ENCODE results near the gene TASP1.
A peak's percentile ranks its signal among the peaks of the same experiment; 100 is the strongest.

TASP1 gene

GRCh38 chr20:13567663-13568062 is 71.1 kb downstream of the TASP1 start:
- DNase-seq = peak; percentile 59

DNA sequence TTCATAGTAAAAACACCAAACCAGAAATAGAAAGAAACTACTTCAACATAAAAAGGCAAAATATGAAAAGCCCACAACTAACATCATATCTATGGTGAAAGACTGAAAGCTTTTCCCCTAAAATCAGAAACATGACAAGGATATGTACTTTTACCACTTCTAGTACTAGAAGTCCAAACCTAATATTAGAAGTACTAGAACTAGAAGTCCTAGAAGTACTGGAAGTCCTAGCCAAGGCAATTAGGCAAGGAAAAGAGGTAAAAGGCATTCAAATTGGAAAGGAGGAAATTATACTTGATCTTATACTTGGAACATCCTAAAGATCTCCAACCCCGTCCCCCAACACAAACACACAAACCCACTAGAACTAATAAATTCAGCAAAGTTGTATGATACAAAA is 74.9 kb downstream of the TASP1 start:
- no peak for DNase-seq

DNA sequence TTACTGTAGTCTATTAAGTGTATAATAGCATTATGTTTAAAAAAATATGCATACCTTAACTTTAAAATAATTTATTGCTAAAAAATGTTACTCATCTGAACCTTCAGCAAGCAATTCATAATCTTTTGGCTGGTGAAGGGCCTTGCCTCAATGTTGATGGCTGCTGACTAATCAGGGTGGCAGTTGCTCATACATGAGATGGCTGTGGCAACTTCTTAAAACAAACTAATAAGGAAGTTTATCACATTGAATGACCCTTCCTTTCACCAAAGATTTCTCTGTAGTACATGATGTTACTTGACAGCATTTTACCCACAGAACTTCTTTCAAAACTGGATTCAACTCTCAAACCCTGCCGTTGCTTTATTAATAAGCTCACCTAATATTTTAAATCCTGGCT is 84.0 kb downstream of the TASP1 start:
- DNase-seq = no peak

GRCh38 chr20:13554076-13554475 is 84.7 kb downstream of the TASP1 start:
- DNase-seq = no peak

GRCh38 chr20:13552061-13552460 is 86.7 kb downstream of the TASP1 start:
- no peak for DNase-seq

DNA sequence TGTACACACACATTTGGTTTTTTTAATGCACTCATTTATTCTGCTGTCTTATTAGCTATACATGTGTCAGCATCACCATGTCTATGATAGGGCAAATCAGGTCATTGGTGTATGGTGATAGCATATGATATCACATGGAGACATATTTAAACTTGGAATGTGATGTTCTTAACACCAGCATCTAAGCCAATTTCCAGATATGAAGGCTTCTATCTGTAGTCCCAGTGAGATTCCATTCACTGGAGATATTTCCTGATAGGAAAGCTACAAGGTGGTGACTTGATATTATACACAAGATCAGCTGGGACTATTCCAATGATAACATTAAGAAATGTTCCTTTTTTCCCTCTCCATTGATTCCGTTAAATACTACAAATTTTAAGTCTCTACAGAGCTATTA is 89.3 kb downstream of the TASP1 start:
- DNase-seq = no peak

GRCh38 chr20:13546497-13547131 is 92.1 kb downstream of the TASP1 start:
- peak; percentile 83 for DNase-seq

- DNase-seq = no peak
Observed at GRCh38 chr20:13545790-13546189, 92.9 kb downstream of the TASP1 start.

GRCh38 chr20:13543783-13544182 is 94.9 kb downstream of the TASP1 start:
- no peak for DNase-seq

- no peak for DNase-seq
Observed at GRCh38 chr20:13535627-13536026, 103.1 kb downstream of the TASP1 start.

DNA sequence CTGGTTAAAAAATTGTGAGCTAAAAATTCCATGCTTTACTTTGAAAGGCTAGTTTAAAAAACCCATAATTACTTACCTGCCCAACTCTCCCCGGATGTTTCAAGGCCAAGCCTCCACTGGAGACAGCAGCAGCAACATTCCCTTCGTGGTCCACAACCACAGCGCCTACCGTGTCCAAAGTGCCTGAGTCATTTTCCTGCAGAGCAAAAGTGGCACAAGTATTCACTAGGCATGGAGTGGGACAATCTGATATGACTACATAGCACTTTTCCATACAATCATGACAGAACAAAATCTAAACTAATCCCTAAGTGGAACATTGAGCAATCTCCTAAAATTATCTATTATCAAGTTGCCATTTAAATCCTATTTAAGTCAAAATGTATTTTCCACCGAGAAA is 104.8 kb downstream of the TASP1 start:
- DNase-seq = no peak

- DNase-seq = no peak
Observed at GRCh38 chr20:13530146-13530545, 108.6 kb downstream of the TASP1 start.

GRCh38 chr20:13526551-13526950 is 112.2 kb downstream of the TASP1 start:
- no peak for DNase-seq

DNA sequence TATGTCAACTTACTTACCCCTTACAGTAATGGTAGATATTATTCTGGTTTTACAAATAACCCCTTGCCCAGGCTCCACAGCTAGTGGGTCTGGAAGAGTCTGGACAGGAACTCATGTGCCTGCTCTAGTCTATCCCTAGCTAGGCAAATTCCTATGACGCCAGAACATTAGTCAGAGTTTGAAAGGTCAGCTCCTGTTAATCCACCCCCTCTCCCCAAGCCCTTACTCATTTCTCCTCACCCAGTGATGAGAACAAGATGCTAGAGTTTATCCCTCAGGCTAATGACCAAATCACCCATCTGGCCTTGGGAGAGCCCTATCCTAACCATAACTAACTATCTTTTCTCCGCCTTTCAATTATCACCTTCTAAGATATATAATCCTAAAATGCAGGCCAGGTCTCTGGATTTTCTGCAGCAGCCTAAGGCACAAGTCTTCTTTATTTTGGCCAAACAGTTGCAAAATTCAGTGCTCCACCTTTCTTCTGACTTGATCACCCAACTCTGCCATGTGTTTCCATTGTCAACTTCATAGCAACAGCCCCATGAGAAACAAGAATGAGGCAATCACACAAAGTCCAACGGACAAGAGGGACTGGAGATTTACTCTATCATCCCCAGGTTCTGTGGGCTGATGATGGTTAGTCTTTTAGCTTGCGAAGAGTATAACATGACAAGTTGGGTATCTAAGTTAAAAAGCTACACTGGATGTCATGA is 113.3 kb downstream of the TASP1 start:
- no peak for DNase-seq

DNA sequence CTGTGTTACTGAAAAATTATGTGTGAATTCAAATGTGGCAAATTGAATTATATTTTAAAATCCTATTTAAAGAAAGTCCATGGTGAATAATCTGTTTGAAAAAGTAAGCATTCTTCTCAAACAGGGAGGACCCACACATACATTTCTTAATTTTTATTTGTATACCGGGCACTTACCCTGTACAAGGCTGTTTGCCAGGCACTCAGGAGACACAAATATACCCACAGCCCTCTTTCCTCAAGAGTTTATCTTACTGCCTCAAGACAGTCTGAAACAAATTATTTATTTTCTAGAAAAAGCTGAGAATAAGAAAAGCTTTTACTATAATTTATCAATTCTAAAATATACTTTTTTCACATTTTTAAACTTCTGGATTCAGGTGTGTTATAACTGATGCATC is 114.4 kb downstream of the TASP1 start:
- DNase-seq = no peak

DNA sequence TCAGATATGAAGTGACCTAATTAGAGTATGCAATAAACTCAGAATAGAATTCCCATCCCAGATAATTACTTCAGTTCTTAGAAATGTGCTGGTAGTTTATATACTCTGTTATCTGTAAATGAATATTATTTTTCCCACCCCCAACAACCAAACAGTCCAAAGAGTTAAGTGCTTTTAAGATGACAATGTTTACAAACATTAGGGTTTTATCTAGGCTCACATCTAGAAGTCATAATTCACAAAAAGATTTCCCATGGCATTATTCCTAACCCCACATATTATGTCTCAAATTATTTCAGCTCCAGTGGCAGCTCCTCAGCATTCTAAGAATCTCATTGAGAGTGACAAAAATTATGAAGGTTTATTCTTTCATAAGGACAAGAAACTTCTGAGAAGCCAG is 120.9 kb downstream of the TASP1 start:
- no peak for DNase-seq

- no peak for DNase-seq
Observed at GRCh38 chr20:13515796-13516558, 122.8 kb downstream of the TASP1 start.

- DNase-seq = no peak
Observed at GRCh38 chr20:13515291-13515690, 123.4 kb downstream of the TASP1 start.

- DNase-seq = no peak
Observed at GRCh38 chr20:13510837-13511488, 127.8 kb downstream of the TASP1 start.

- no peak for DNase-seq
Observed at GRCh38 chr20:13507646-13508045, 131.1 kb downstream of the TASP1 start.

GRCh38 chr20:13501500-13501899 is 137.2 kb downstream of the TASP1 start:
- no peak for DNase-seq

DNA sequence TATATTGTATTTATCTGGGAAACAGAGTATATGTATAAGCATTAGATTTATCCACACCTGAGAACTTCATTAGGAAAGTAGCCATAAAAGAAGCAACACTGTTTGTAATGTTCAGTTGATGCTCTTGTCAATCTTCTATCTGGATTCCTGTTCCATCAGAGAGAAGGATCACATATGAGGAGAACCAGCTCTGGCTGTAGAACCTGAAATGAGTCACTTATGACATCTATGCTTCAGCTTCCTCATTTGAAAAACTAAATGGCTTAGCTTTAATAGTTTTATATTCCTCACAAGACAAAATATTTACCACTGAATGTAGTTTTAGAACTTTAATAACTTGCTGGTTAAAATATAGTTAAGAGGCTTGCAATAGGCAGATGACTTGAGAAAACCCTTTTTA is 144.7 kb downstream of the TASP1 start:
- no peak for DNase-seq

- no peak for DNase-seq
Observed at GRCh38 chr20:13493143-13493542, 145.6 kb downstream of the TASP1 start.
